Activated CD4-positive, alpha-beta T cell treated with anti-CD3 and anti-CD28 coated beads for 36 hours (primary cell): ENCODE results near the gene TUBA3D. TPM values are rescaled to one million over a fixed set of nuclear protein-coding genes. Genes with fewer than 3 reads are reported as not detected.
"Not testable (repeated sequence)": the region's sequence is repeated elsewhere in the genome, so short reads cannot be mapped to it uniquely, and the experiment has no call there.

Experiments
- ATAC-seq: fragments of 200-7000 bp; cut with Tn5 transposase; one replicate; pipeline ENCODE4 v1.10.0; 2021; ENCODE audit warnings: mild to moderate bottlenecking, moderate library complexity
- CTCF ChIA-PET: fragments of 350-600 bp; sonication (Branson Sonifier 250); formaldehyde crosslinking; loops from one replicate; lab custom pipeline; 2021; ENCODE audit warnings: antibody characterized with exemption; lab: Charles Lee
- POLR2A ChIA-PET: fragments of 350-600 bp; sonication (Branson Sonifier 250); formaldehyde crosslinking; loops from one replicate; lab custom pipeline; 2021; ENCODE audit warnings: antibody characterized with exemption, inconsistent platforms; lab: Charles Lee
- DNase-seq: peaks from one replicate; pipeline ENCODE4 v3.0.0-alpha.2; 2020
- H3K27ac Mint-ChIP-seq: one replicate; pipeline ENCODE4 v1.8.0; 2021; ENCODE audit warnings: mixed read lengths
- H3K27me3 Mint-ChIP-seq: one replicate; pipeline ENCODE4 v1.8.0; 2021; ENCODE audit warnings: mixed read lengths
- H3K36me3 Mint-ChIP-seq: one replicate; pipeline ENCODE4 v1.8.0; 2021; ENCODE audit warnings: low read depth, mixed read lengths
- H3K4me1 Mint-ChIP-seq: one replicate; pipeline ENCODE4 v1.8.0; 2021; ENCODE audit warnings: mixed read lengths
- H3K4me3 Mint-ChIP-seq: one replicate; pipeline ENCODE4 v1.8.0; 2021; ENCODE audit warnings: mild to moderate bottlenecking, moderate library complexity, mixed read lengths
- H3K9me3 Mint-ChIP-seq: one replicate; pipeline ENCODE4 v1.8.0; 2021; ENCODE audit warnings: low read depth, mixed read lengths
- intact Hi-C, 2 experiments: fragments of 100-400 bp; cut with DNase I in 1 of 2; cut with micrococcal nuclease in 1 of 2; formaldehyde crosslinking; loops; one replicate each; pipeline versions ENCODE4 v1.14.2 to v1.15.1; 2022 to 2024; cut with DNase I, micrococcal nuclease
- total RNA-seq, 2 experiments: library from RNA; stranded (reverse); gene quantifications; one replicate each; pipeline ENCODE4 v1.2.3, GENCODE V29; 2021

TUBA3D gene
- total RNA-seq, result not detected

GRCh38 chr2:131475831-131476230 lies at the start of gene TUBA3D:
Gene TUBA3D (plus strand): TSS chr2:131476119. CDS start chr2:131476200, 81 bp downstream.
- ChIA-PET CTCF (no interaction called here), POLR2A (no interaction called here)
- H3K27me3 Mint-ChIP-seq, result no peaks in the 10 kb centered on the region

GRCh38 chr2:131426727-131427126 lies 49.2 kb upstream of the TUBA3D start:
- intact Hi-C loops, result no loop called here

More at GRCh38 chr2:131475831-131476230, at the start of gene TUBA3D:
- peaks cover 2% of the 10 kb centered on the region for H3K36me3 Mint-ChIP-seq
- no peak within 1 kb of the TSS for H3K4me3 Mint-ChIP-seq
- no peak within 1 kb of the TSS for H3K27ac Mint-ChIP-seq
- no peaks in the 10 kb centered on the region for H3K4me1 Mint-ChIP-seq
- no peaks in the 10 kb centered on the region for H3K9me3 Mint-ChIP-seq
- ATAC-seq (no peak), DNase-seq (no peak)
- intact Hi-C loops, result no loop called here

GRCh38 chr2:131431336-131431735 lies 44.6 kb upstream of the TUBA3D start:
- intact Hi-C loops, result no loop called here
- ChIA-PET CTCF (no interaction called here), POLR2A (no interaction called here)
- Mint-ChIP-seq H3K36me3 (no peaks in the 10 kb centered on the region), H3K4me1 (peaks cover 3% of the 10 kb centered on the region), H3K27ac (no peak overlapping the region), H3K4me3 (no peak overlapping the region), H3K27me3 (peaks cover 44% of the 10 kb centered on the region), H3K9me3 (no peaks in the 10 kb centered on the region)
- no peak for DNase-seq
- no peak for ATAC-seq

More at GRCh38 chr2:131426727-131427126, 49.2 kb upstream of the TUBA3D start:
- Mint-ChIP-seq H3K27ac (no peak overlapping the region), H3K4me1 (peaks cover 13% of the 10 kb centered on the region), H3K4me3 (no peak overlapping the region), H3K9me3 (no peaks in the 10 kb centered on the region), H3K27me3 (peaks cover 64% of the 10 kb centered on the region), H3K36me3 (no peaks in the 10 kb centered on the region)
- DNase-seq (no peak), ATAC-seq (peak; percentile 68)
- ChIA-PET POLR2A (interaction anchor here (0.6 to 0.7 kb wide), 2 partner anchors 160 to 256 kb away, joined by 4 read pairs; no protein-coding TSS in a partner anchor), CTCF (interaction anchor here (1.1 to 2.6 kb wide), 2 partner anchors 13 to 66 kb away, joined by 5 to 8 read pairs; partner anchors contain the start of gene MZT2A)

- H3K4me3 Mint-ChIP-seq, CTCF ChIA-PET, POLR2A ChIA-PET, H3K9me3 Mint-ChIP-seq, intact Hi-C loops, H3K36me3 Mint-ChIP-seq: not testable (repeated sequence)
- peak overlapping the region; percentile 77 for H3K27ac Mint-ChIP-seq
- DNase-seq, result peak; percentile 30
- peak; percentile 96 for ATAC-seq
- H3K27me3 Mint-ChIP-seq, result peaks cover 17% of the 10 kb centered on the region
- peaks cover 11% of the 10 kb centered on the region for H3K4me1 Mint-ChIP-seq
These were observed 35.0 kb upstream of the TUBA3D start for GRCh38 chr2:131440742-131441468.

GRCh38 chr2:131444736-131445514 lies 31.0 kb upstream of the TUBA3D start:
- H3K27ac Mint-ChIP-seq, CTCF ChIA-PET: not testable (repeated sequence)

GRCh38 chr2:131445515-131445797 lies 30.5 kb upstream of the TUBA3D start:
- CTCF ChIA-PET, H3K4me3 Mint-ChIP-seq, intact Hi-C loops, H3K27ac Mint-ChIP-seq, ATAC-seq, H3K9me3 Mint-ChIP-seq, POLR2A ChIA-PET, H3K36me3 Mint-ChIP-seq, DNase-seq: not testable (repeated sequence)
- Mint-ChIP-seq H3K4me1 (peaks cover 10% of the 10 kb centered on the region), H3K27me3 (peaks cover 22% of the 10 kb centered on the region)

More at GRCh38 chr2:131444736-131445514, 31.0 kb upstream of the TUBA3D start:
- Mint-ChIP-seq H3K4me1 (peaks cover 11% of the 10 kb centered on the region), H3K27me3 (peaks cover 21% of the 10 kb centered on the region)
- intact Hi-C loops, H3K36me3 Mint-ChIP-seq, H3K9me3 Mint-ChIP-seq, POLR2A ChIA-PET, DNase-seq, ATAC-seq, H3K4me3 Mint-ChIP-seq: not testable (repeated sequence)

GRCh38 chr2:131445896-131446295 lies 30.0 kb upstream of the TUBA3D start:
- ChIA-PET POLR2A (no interaction called here), CTCF (no interaction called here)
- Mint-ChIP-seq H3K4me1 (peaks cover 6% of the 10 kb centered on the region), H3K27me3 (peaks cover 22% of the 10 kb centered on the region), H3K4me3 (no peak overlapping the region), H3K36me3 (no peaks in the 10 kb centered on the region), H3K9me3 (no peaks in the 10 kb centered on the region), H3K27ac (no peak overlapping the region)
- no peak for ATAC-seq
- DNase-seq, result no peak
- intact Hi-C loops, result no loop called here

GRCh38 chr2:131447981-131448380 lies 27.9 kb upstream of the TUBA3D start:
- POLR2A ChIA-PET, H3K9me3 Mint-ChIP-seq, H3K4me1 Mint-ChIP-seq, ATAC-seq, DNase-seq, H3K27ac Mint-ChIP-seq, intact Hi-C loops, CTCF ChIA-PET, H3K36me3 Mint-ChIP-seq, H3K4me3 Mint-ChIP-seq: not testable (repeated sequence)
- H3K27me3 Mint-ChIP-seq, result peaks cover 24% of the 10 kb centered on the region

- intact Hi-C loops, POLR2A ChIA-PET, H3K4me1 Mint-ChIP-seq, H3K36me3 Mint-ChIP-seq, H3K9me3 Mint-ChIP-seq, H3K27ac Mint-ChIP-seq, H3K4me3 Mint-ChIP-seq, CTCF ChIA-PET: not testable (repeated sequence)
- DNase-seq, result peak; percentile 32
- ATAC-seq, result peak; percentile 89
- peaks cover 24% of the 10 kb centered on the region for H3K27me3 Mint-ChIP-seq
These were observed 24.5 kb upstream of the TUBA3D start for GRCh38 chr2:131451265-131451949.

GRCh38 chr2:131454914-131455313 lies 21.0 kb upstream of the TUBA3D start:
- ATAC-seq, H3K4me3 Mint-ChIP-seq, intact Hi-C loops, H3K4me1 Mint-ChIP-seq, DNase-seq, H3K36me3 Mint-ChIP-seq, POLR2A ChIA-PET, H3K9me3 Mint-ChIP-seq, CTCF ChIA-PET, H3K27ac Mint-ChIP-seq: not testable (repeated sequence)
- H3K27me3 Mint-ChIP-seq, result peaks cover 30% of the 10 kb centered on the region

GRCh38 chr2:131467722-131468121 lies 8.2 kb upstream of the TUBA3D start:
- H3K27me3 Mint-ChIP-seq, H3K4me1 Mint-ChIP-seq, CTCF ChIA-PET, H3K27ac Mint-ChIP-seq, H3K9me3 Mint-ChIP-seq, ATAC-seq, H3K36me3 Mint-ChIP-seq, POLR2A ChIA-PET, intact Hi-C loops, DNase-seq, H3K4me3 Mint-ChIP-seq: not testable (repeated sequence)
